Cardiac fibroblast (primary cell): ENCODE results near the gene PSMG3.

Source experiments
- DNase-seq, 2 donors: peaks; one replicate each; pipeline versions ENCODE4 v3.0.0 to v3.0.0-alpha.2; 2010; ENCODE audit warnings: low read depth in 2 of 2
- H3K4me3 ChIP-seq, 2 donors: replicated peaks in 1 of 2; 1 replicate in 1 of 2; 2 replicates in 1 of 2; pipeline ENCODE4 v1.5.1; 2011; ENCODE audit warnings: low read depth in 2 of 2, low read length in 2 of 2, mild to moderate bottlenecking in 2 of 2, moderate library complexity in 1 of 2
- TF ChIP-seq, protein P1 (sequence below): IDR thresholded peaks from one replicate; pipeline ENCODE4 v1.5.1; 2011; ENCODE audit warnings: low read depth, mild to moderate bottlenecking, low read length, inconsistent platforms

Gene PSMG3

DNA sequence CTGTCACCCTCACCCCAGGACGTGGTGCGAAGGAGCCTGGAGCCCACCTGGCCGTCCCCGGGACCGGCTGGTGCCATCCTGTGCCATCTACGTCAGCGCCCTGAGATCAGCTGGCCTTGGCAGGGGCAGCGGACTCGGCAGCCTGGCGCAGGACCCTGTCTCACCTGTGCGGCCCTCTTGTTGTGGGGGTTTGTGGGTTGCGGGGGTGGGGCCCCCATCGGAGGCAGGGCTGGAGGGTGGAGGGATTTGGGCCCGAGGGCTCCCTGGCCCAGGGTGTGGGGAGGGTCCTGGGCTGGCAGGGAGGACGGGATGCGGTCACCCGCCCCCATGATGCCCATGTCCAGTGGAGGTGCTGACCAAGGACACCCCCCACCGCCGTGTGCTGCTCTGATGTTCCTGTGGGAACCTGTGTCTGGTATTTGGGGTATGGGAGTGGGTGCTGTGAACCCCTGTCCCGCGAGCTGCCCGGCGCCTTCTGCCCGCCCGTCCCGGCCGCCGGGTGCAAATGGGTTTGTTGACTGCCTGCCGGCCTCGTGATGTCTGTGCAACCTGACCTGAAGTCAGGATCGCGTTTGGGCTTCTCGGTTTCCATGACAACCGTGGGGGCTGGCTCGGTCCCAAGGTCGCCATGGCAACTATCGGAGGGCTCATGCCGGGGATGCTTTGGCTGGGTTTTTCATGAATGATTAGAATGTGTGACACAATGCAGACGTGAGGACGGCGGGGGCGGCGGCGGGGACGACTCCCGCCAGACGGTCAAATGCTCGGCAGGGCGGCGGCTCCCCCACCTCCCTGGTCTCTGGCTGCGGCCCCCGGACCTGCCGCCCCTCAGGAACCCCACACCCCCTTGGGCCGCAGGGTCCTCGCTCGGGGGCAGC lies 32.1 kb downstream of the PSMG3 start:
- TF ChIP-seq, protein P1, sequence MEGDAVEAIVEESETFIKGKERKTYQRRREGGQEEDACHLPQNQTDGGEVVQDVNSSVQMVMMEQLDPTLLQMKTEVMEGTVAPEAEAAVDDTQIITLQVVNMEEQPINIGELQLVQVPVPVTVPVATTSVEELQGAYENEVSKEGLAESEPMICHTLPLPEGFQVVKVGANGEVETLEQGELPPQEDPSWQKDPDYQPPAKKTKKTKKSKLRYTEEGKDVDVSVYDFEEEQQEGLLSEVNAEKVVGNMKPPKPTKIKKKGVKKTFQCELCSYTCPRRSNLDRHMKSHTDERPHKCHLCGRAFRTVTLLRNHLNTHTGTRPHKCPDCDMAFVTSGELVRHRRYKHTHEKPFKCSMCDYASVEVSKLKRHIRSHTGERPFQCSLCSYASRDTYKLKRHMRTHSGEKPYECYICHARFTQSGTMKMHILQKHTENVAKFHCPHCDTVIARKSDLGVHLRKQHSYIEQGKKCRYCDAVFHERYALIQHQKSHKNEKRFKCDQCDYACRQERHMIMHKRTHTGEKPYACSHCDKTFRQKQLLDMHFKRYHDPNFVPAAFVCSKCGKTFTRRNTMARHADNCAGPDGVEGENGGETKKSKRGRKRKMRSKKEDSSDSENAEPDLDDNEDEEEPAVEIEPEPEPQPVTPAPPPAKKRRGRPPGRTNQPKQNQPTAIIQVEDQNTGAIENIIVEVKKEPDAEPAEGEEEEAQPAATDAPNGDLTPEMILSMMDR = no peak
- DNase-seq = peak; percentile 99
- peak overlapping the region; percentile 47 to 50 for H3K4me3 ChIP-seq

DNA sequence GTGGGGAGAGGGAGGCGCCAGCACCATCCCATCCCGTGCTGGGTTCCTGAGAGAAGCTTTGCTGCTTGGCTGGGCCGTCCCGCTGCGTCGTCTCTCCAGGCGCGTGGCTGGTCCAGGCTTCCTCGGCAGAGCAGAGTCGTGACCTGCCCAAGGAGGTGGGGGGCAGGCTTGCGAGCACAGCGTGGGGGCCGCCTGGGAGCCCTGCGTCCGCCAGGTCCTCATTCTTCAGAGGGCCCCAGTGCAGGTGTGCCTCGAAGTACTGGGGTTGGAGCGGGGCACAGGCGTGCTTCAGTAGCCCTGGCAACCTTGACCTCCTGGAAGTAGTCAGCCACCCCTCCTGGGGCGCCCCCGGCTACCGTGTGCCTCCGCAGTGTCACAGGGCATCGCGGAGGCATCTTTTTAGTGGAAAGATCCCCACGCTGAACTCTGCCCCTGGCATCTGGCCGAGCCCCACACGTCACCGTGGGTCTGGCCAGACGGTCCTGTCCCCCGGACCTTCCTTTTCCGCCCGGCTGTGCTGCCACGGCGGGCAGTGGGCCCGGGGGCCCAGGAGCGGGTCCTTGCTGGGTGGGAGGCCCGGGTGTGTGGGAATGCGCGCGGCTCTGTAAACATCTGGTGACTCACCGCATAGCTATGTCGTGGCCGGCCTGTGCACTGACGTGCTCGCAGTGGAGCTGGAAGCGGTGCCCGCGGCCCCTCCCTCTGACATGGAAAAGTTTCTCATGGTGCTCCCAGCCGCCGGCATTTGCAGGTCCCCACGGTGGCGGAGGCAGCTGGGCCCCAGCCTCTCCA lies 32.9 kb downstream of the PSMG3 start:
- peak overlapping the region; percentile 47 to 50 for H3K4me3 ChIP-seq
- DNase-seq = peak; percentile 99 to 100

DNA sequence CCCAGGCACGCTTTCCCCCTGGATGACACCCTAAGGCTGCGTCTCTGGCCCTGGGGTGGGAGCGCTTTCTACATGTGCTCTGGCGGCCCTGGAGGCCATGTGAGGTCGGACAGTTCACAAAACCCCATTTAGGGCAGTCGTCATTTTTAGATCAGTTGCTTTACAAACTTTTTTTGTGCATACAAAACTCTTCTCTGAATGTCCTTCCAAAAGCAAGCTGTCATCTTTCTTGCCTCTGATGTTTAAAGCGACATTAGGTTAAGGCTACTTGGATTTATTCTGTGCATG lies 33.4 kb downstream of the PSMG3 start:
- TF ChIP-seq, protein P1 = no peak
- no peak overlapping the region for H3K4me3 ChIP-seq
- DNase-seq = no peak

More for the DNA sequence above, 32.9 kb downstream of the PSMG3 start:
- TF ChIP-seq, protein P1 = no peak

DNA sequence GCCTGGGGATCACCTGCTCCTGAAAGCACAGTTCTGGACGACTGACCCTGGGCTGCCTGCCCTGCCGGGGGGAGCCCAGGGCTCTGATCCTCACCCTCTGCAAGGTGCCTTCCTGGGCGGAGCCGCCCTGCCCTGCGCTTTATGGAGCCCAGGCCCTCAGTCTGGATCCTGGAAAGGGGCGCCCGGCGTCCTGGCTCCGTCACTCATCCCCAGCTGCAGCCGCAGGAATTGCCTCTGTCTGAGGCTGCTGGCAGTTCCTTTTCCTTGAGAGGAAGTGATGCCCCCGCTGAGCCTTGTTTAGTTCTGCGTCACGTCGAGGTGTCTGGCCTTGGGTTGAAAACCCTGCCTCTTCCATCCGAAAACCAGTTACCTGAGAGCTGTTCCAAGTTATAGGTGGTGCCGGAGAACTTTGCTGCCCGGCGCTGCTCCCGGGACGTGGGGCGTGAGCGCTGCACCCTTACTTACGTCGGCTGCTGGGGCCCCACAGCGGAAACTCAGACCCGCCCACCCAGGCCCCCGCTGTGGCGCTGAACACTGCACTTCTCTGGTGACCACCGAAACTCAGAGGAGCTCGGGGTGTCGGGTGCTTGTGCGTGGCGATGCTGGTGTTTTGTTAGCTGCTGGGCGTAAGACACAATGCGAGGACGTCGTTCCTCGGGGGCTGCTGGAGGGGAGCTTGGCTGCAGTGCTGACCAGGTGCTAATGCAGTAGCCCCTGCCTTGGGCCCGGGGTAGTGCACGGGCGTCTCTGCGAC lies 34.0 kb downstream of the PSMG3 start:
- no peak for DNase-seq
- H3K4me3 ChIP-seq = no peak overlapping the region
- TF ChIP-seq, protein P1 = no peak

DNA sequence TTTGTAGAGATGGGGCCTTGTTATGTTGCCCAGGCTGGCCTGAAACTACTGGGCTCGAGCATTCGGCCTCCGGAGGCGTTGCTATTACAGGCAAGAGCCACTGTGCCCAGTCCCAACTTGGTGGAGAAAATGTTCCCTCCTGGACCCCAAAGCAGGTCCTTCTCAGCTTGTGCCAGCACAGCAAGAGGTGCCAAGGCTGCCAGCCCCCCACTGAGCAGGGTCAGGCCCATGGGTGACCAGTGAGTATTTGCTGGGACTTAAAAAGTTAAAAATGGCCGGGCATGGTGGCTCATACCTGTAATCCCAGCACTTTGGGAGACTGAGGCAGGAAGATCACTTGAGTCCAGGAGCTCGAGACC lies 34.8 kb downstream of the PSMG3 start:
- no peak overlapping the region for H3K4me3 ChIP-seq
- TF ChIP-seq, protein P1 = no peak
- DNase-seq = no peak

DNA sequence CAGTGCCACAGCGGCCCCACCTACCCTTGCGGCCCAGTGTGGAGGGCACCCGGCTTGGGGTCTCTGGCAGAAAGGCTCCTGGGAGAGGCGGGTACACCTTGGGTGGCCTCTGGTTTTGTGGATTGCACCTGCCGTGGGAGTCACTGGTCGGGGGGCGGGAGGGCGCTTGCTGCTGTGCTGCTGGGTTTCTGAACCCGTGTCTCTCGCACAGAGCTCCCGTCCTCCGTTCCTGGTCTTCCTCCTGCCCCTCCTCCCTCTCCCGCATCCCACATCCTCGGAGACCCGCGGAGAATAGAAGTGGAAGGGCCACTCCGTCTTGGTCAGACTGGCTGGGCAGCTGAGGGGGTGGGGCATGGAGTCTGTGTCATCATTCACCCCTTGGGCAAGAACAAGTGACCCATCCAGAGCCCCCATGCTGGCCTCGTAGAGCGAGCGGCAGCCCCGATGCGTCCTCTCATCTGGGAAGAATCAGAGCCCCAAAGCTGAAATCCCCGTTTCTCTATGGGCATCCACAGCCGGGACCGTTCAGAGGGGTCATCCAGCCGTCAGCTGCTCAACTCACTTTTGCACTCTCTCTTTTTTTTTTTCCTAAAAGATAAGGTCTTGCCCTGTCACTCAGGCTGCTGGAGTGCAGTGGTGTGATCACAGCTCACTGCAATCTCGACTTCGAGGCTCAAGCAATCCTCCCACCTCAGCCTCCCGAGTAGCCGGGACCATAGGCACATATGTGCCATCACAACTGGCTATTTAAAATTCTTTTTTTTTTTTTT lies 35.3 kb downstream of the PSMG3 start:
- DNase-seq = no peak

More for the DNA sequence above, 35.3 kb downstream of the PSMG3 start:
- TF ChIP-seq, protein P1 = no peak
- H3K4me3 ChIP-seq = no peak overlapping the region
